GM21529 (cell line): Measurements from ENCODE around the gene LRRC72.
A peak's percentile ranks its signal among the peaks of the same experiment; 100 is the strongest.

Experiments used
- ATAC-seq: cut with Tn5 transposase; IDR thresholded peaks from one replicate; pipeline ENCODE4 v1.9.1; 2021; ENCODE audit not compliant: unreplicated experiment

Gene LRRC72

GRCh38 chr7:16619979-16620408 lies 93.4 kb downstream of the LRRC72 start:
- ATAC-seq: peak; percentile 94

- ATAC-seq: no peak
These were observed 99.8 kb downstream of the LRRC72 start for GRCh38 chr7:16626388-16626787.

- ATAC-seq: no peak
These were observed 100.6 kb downstream of the LRRC72 start for GRCh38 chr7:16627236-16627635.

- no peak for ATAC-seq
These were observed 104.0 kb downstream of the LRRC72 start for GRCh38 chr7:16630654-16631053.
